ENCODE measurements around the gene EXTL2.
A peak's percentile ranks its signal among the peaks of the same experiment; 100 is the strongest.
"Not testable (repeated sequence)": the region's sequence is repeated elsewhere in the genome, so short reads cannot be mapped to it uniquely, and the experiment has no call there.

The EXTL2 gene

GRCh38 chr1:100902365-100902764 lies 7.7 kb upstream of the EXTL2 start:
- DNase-seq: no peak

GRCh38 chr1:100896481-100896982 lies 1.9 kb upstream of the EXTL2 start:
- peak; percentile 80 for DNase-seq

GRCh38 chr1:100895540-100896480 lies 1.2 kb upstream of the EXTL2 start, which contains the start of gene SLC30A7:
Gene SLC30A7 (plus strand): TSS chr1:100896090. CDS start chr1:100896263, 173 bp downstream.
- peak; percentile 96 for DNase-seq

GRCh38 chr1:100893718-100894117 lies 924 bp downstream of the EXTL2 start:
- no peak for DNase-seq

- DNase-seq: no peak
Observed at GRCh38 chr1:100892554-100892953, 2.1 kb downstream of the EXTL2 start.

- DNase-seq: no peak
Observed at GRCh38 chr1:100891380-100891779, 3.3 kb downstream of the EXTL2 start.

GRCh38 chr1:100889869-100890482 lies 4.7 kb downstream of the EXTL2 start:
- not testable (repeated sequence) for DNase-seq

- DNase-seq: not testable (repeated sequence)
Observed at GRCh38 chr1:100889007-100889406, 5.6 kb downstream of the EXTL2 start.

GRCh38 chr1:100883963-100884362 lies 10.7 kb downstream of the EXTL2 start:
- no peak for DNase-seq

- DNase-seq: no peak
Observed at GRCh38 chr1:100882698-100883097, 11.9 kb downstream of the EXTL2 start.

GRCh38 chr1:100881687-100882086 lies 13.0 kb downstream of the EXTL2 start:
- DNase-seq: no peak

- no peak for DNase-seq
Observed at GRCh38 chr1:100879422-100879821, 15.2 kb downstream of the EXTL2 start.

GRCh38 chr1:100876291-100876690 lies 18.4 kb downstream of the EXTL2 start:
- DNase-seq: no peak

GRCh38 chr1:100875228-100875627 lies 19.4 kb downstream of the EXTL2 start:
- no peak for DNase-seq

GRCh38 chr1:100874433-100874832 lies 20.2 kb downstream of the EXTL2 start:
- no peak for DNase-seq

GRCh38 chr1:100869996-100870395 lies 24.6 kb downstream of the EXTL2 start:
- DNase-seq: no peak

GRCh38 chr1:100868364-100868995 lies 26.2 kb downstream of the EXTL2 start:
- DNase-seq: peak; percentile 29

GRCh38 chr1:100866901-100867206 lies 27.8 kb downstream of the EXTL2 start:
- no peak for DNase-seq

- peak; percentile 6 for DNase-seq
Observed at GRCh38 chr1:100866041-100866900, 28.4 kb downstream of the EXTL2 start.

GRCh38 chr1:100862591-100862990 lies 32.1 kb downstream of the EXTL2 start:
- no peak for DNase-seq

- DNase-seq: no peak
Observed at GRCh38 chr1:100861379-100861778, 33.3 kb downstream of the EXTL2 start.

- DNase-seq: no peak
Observed at GRCh38 chr1:100860397-100860991, 34.1 kb downstream of the EXTL2 start.

All from central memory CD4-positive, alpha-beta T cell (primary cell).